NCI-H2029 treated with DMSO at 0.1 percent for 48 hours (cell line): ENCODE results near the gene PDE6A.

Experiments used
- DNase-seq: peaks from one replicate; lab custom pipeline; 2025; lab: John Stamatoyannopoulos, UW

PDE6A gene

GRCh38 chr5:149810856-149811255, 133.7 kb downstream of the PDE6A start:
- DNase-seq = no peak

- peak; percentile 88 for DNase-seq
Measured at GRCh38 chr5:149809931-149810691, 134.5 kb downstream of the PDE6A start.

- no peak for DNase-seq
Measured at GRCh38 chr5:149808264-149808982, 136.2 kb downstream of the PDE6A start.
